ENCODE data around the gene ACVR1.
A peak's percentile ranks its signal among the peaks of the same experiment; 100 is the strongest.

The ACVR1 gene

GRCh38 chr2:157825885-157826284 is 50.2 kb downstream of the ACVR1 start:
- DNase-seq (ENCODE audit: low spot score) = no peak

GRCh38 chr2:157822993-157823392 is 53.1 kb downstream of the ACVR1 start:
- no peak for DNase-seq (ENCODE audit: low spot score)

GRCh38 chr2:157822533-157822932 is 53.6 kb downstream of the ACVR1 start:
- DNase-seq (ENCODE audit: low spot score) = no peak

GRCh38 chr2:157821519-157822131 is 54.5 kb downstream of the ACVR1 start:
- no peak for DNase-seq (ENCODE audit: low spot score)

- DNase-seq (ENCODE audit: low spot score) = no peak
Measured at GRCh38 chr2:157820193-157820592, 55.9 kb downstream of the ACVR1 start.

- DNase-seq (ENCODE audit: low spot score) = no peak
Measured at GRCh38 chr2:157819761-157820160, 56.4 kb downstream of the ACVR1 start.

GRCh38 chr2:157818227-157818626 is 57.9 kb downstream of the ACVR1 start:
- DNase-seq (ENCODE audit: low spot score) = no peak

GRCh38 chr2:157815421-157815820 is 60.7 kb downstream of the ACVR1 start:
- DNase-seq (ENCODE audit: low spot score) = no peak

- no peak for DNase-seq (ENCODE audit: low spot score)
Measured at GRCh38 chr2:157813467-157813866, 62.7 kb downstream of the ACVR1 start.

GRCh38 chr2:157810037-157810436 is 66.1 kb downstream of the ACVR1 start:
- DNase-seq (ENCODE audit: low spot score) = no peak

GRCh38 chr2:157809212-157809611 is 66.9 kb downstream of the ACVR1 start:
- DNase-seq (ENCODE audit: low spot score) = peak; percentile 50

GRCh38 chr2:157808421-157808820 is 67.7 kb downstream of the ACVR1 start:
- DNase-seq (ENCODE audit: low spot score) = no peak

- DNase-seq (ENCODE audit: low spot score) = no peak
Measured at GRCh38 chr2:157806426-157807077, 69.6 kb downstream of the ACVR1 start.

GRCh38 chr2:157805519-157805918 is 70.6 kb downstream of the ACVR1 start:
- no peak for DNase-seq (ENCODE audit: low spot score)

- no peak for DNase-seq (ENCODE audit: low spot score)
Measured at GRCh38 chr2:157804355-157804754, 71.8 kb downstream of the ACVR1 start.

GRCh38 chr2:157803952-157804351 is 72.2 kb downstream of the ACVR1 start:
- no peak for DNase-seq (ENCODE audit: low spot score)

- no peak for DNase-seq (ENCODE audit: low spot score)
Measured at GRCh38 chr2:157803476-157803875, 72.7 kb downstream of the ACVR1 start.

- DNase-seq (ENCODE audit: low spot score) = no peak
Measured at GRCh38 chr2:157800838-157801495, 75.2 kb downstream of the ACVR1 start.

GRCh38 chr2:157793053-157793612 is 83.0 kb downstream of the ACVR1 start:
- no peak for DNase-seq (ENCODE audit: low spot score)

GRCh38 chr2:157792335-157793052 is 83.6 kb downstream of the ACVR1 start:
- peak; percentile 53 for DNase-seq (ENCODE audit: low spot score)

- no peak for DNase-seq (ENCODE audit: low spot score)
Measured at GRCh38 chr2:157790780-157791179, 85.3 kb downstream of the ACVR1 start.

GRCh38 chr2:157789933-157790511 is 86.1 kb downstream of the ACVR1 start:
- no peak for DNase-seq (ENCODE audit: low spot score)

Measured in hepatic stellate cell (primary cell).